Transverse colon (tissue), 4 donors: ENCODE results near the gene TMEM129. TPM values are rescaled to one million over a fixed set of nuclear protein-coding genes. Genes with fewer than 3 reads are reported as not detected.

Experiments used
- DNase-seq: peaks from one replicate; pipeline ENCODE4 v3.0.0-alpha.2; 2019
- H3K27ac ChIP-seq, 4 donors: fragments of 200-600 bp; sonication (generic); 2 replicates each; pipeline ENCODE4 v1.5.1; 2016 to 2018; ENCODE audit warnings: inconsistent platforms in 4 of 4
- H3K27me3 ChIP-seq: fragments of 200-600 bp; sonication (generic); 2 replicates; pipeline ENCODE4 v1.5.1; 2017; ENCODE audit warnings: inconsistent platforms
- H3K36me3 ChIP-seq, 4 donors: fragments of 200-600 bp; sonication (generic); 2 replicates each; pipeline ENCODE4 v1.5.1; 2017 to 2019; ENCODE audit warnings: inconsistent platforms in 4 of 4
- H3K4me1 ChIP-seq, 4 donors: fragments of 200-600 bp; sonication (generic); 2 replicates each; pipeline ENCODE4 v1.5.1; 2017 to 2020; ENCODE audit warnings: inconsistent platforms in 4 of 4
- H3K4me3 ChIP-seq, 4 donors: fragments of 200-600 bp; sonication (generic); 1 replicate in 1 of 4; 2 replicates in 3 of 4; pipeline versions ENCODE4 v1.5.1 to v1.6.1; 2017 to 2019; ENCODE audit warnings: inconsistent platforms in 4 of 4
- H3K9me3 ChIP-seq, 2 donors: fragments of 200-600 bp; sonication (generic); 2 replicates each; pipeline ENCODE4 v1.5.1; 2017 to 2019; ENCODE audit warnings: inconsistent platforms in 2 of 2
- CTCF ChIP-seq, 5 experiments: fragments of 200-600 bp in 3 of 5; fragments of 450-650 bp in 2 of 5; sonication (generic) in 3 of 5; IDR thresholded peaks; 1 replicate in 2 of 5; 2 replicates in 3 of 5; pipeline ENCODE4 v1.5.1; 2016 to 2017; ENCODE audit warnings: antibody characterized with exemption in 5 of 5, inconsistent platforms in 3 of 5, mild to moderate bottlenecking in 2 of 5, moderate library complexity in 1 of 5
- EP300 ChIP-seq: sonication (generic); formaldehyde crosslinking; IDR thresholded peaks from one replicate; pipeline ENCODE4 v1.6.1; 2017; ENCODE audit warnings: antibody characterized with exemption, low read depth
- POLR2A ChIP-seq: fragments of 450-650 bp; IDR thresholded peaks from one replicate; pipeline ENCODE4 v1.6.1; 2016; ENCODE audit warnings: antibody characterized with exemption, mild to moderate bottlenecking, moderate library complexity
- POLR2AphosphoS5 ChIP-seq, 3 donors: sonication (generic); formaldehyde crosslinking; IDR thresholded peaks; one replicate each; pipeline ENCODE4 v1.6.1; 2016; ENCODE audit warnings: antibody characterized with exemption in 3 of 3
- WGBS, 2 donors: methylation state at CpG; one replicate each; pipeline ENCODE4 v1.1.5; 2018; ENCODE audit warnings: low coverage in 1 of 2; 5-methylcytosine and 5-hydroxymethylcytosine counted together
- in situ Hi-C, 4 donors: fragments of 200-750 bp; cut with MboI; loops; one replicate each; pipeline versions ENCODE4 v1.15.0 to v1.15.1; 2017; ENCODE audit warnings: low sequenced_read_pairs in 3 of 4, low pct_ligation_motif_present in 1 of 4, low pct_unique_long_range_greater_than_20kb in 1 of 4
- intact Hi-C: fragments of 100-400 bp; cut with DNase I; formaldehyde crosslinking; loops from one replicate; pipeline ENCODE4 v1.15.1; 2023; ENCODE audit warnings: low total_unique reads
- total RNA-seq, 4 donors: library from RNA; depleted of rRNA; stranded (reverse); fragments of >200 nt; gene quantifications; one replicate each; pipeline ENCODE4 v1.1.0, GENCODE V29; 2016

The TMEM129 gene
- total RNA-seq, 4 donors from 2014 or later, result 66.1 to 116 (median 86.6) TPM

- TF ChIP-seq EP300, result no peak
- TF ChIP-seq CTCF (IDR thresholded peaks at IDR 0.05), result no peak
- no peak for TF ChIP-seq POLR2AphosphoS5 (IDR thresholded peaks at IDR 0.05)
- no peak for TF ChIP-seq POLR2A
- H3K9me3 ChIP-seq, result peaks cover 0 to 3% of the 10 kb centered on the region in 2 donors
- no peak for DNase-seq
- in situ Hi-C loops (loop anchor here in 1 of 4 donors (10.0 kb wide), 2 partner anchors 74 to 164 kb away; no protein-coding TSS in a partner anchor), intact Hi-C loops (no loop called here)
- H3K27ac ChIP-seq, result no peak overlapping the region
- H3K36me3 ChIP-seq, result peaks cover 0 to 22% (median 7%) of the 10 kb centered on the region in 4 donors
- no peaks in the 10 kb centered on the region for H3K27me3 ChIP-seq
- H3K4me1 ChIP-seq, result no peaks in the 10 kb centered on the region
- WGBS, 2 donors, result 89% methylated on average over 17 of the region's 17 CpGs; no CpG with 5 or more reads in 1 of the 2 donors
- H3K4me3 ChIP-seq, result no peak overlapping the region
These were observed 20.1 kb upstream of the TMEM129 start for GRCh38 chr4:1741208-1741607.

GRCh38 chr4:1740021-1740545 lies 19.0 kb upstream of the TMEM129 start:
- 90 to 97% methylated on average over 4 to 22 of the region's 22 CpGs for WGBS, 2 donors
- DNase-seq, result no peak
- no peak overlapping the region for H3K27ac ChIP-seq
- intact Hi-C loops (no loop called here), in situ Hi-C loops (loop anchor here in 1 of 4 donors (10.0 kb wide), 2 partner anchors 75 to 165 kb away; no protein-coding TSS in a partner anchor)
- peaks cover 0 to 22% (median 10%) of the 10 kb centered on the region in 4 donors for H3K36me3 ChIP-seq
- H3K9me3 ChIP-seq, result peaks cover 0 to 3% of the 10 kb centered on the region in 2 donors
- H3K27me3 ChIP-seq, result no peaks in the 10 kb centered on the region
- no peak overlapping the region for H3K4me3 ChIP-seq
- TF ChIP-seq POLR2A, result no peak
- no peak for TF ChIP-seq EP300
- TF ChIP-seq POLR2AphosphoS5 (IDR thresholded peaks at IDR 0.05), result no peak
- TF ChIP-seq CTCF (IDR thresholded peaks at IDR 0.05), result no peak
- no peaks in the 10 kb centered on the region for H3K4me1 ChIP-seq

- Histone ChIP-seq H3K4me1 (no peaks in the 10 kb centered on the region), H3K4me3 (no peak overlapping the region), H3K27ac (no peak overlapping the region), H3K27me3 (no peaks in the 10 kb centered on the region), H3K9me3 (peaks cover 0 to 3% of the 10 kb centered on the region in 2 donors), H3K36me3 (peaks cover 0 to 22% (median 10%) of the 10 kb centered on the region in 4 donors)
- in situ Hi-C loops (no loop called here), intact Hi-C loops (no loop called here)
- DNase-seq, result no peak
- TF ChIP-seq EP300 (no peak), POLR2AphosphoS5 (IDR thresholded peaks at IDR 0.05) (no peak), CTCF (IDR thresholded peaks at IDR 0.05) (no peak), POLR2A (no peak)
- WGBS, 2 donors, result 96% methylated on average over 8 of the region's 9 CpGs; no CpG with 5 or more reads in 1 of the 2 donors
These were observed 18.2 kb upstream of the TMEM129 start for GRCh38 chr4:1739358-1739757.

- no peak overlapping the region for H3K4me3 ChIP-seq
- 97% methylated on average over 4 of the region's 4 CpGs; no CpG with 5 or more reads in 1 of the 2 donors for WGBS, 2 donors
- H3K9me3 ChIP-seq, result peaks cover 0 to 3% of the 10 kb centered on the region in 2 donors
- H3K27me3 ChIP-seq, result no peaks in the 10 kb centered on the region
- no peak for DNase-seq
- in situ Hi-C loops, result no loop called here
- H3K4me1 ChIP-seq, result no peaks in the 10 kb centered on the region
- TF ChIP-seq POLR2A, result no peak
- TF ChIP-seq EP300, result no peak
- no peak for TF ChIP-seq POLR2AphosphoS5 (IDR thresholded peaks at IDR 0.05)
- no peak for TF ChIP-seq CTCF (IDR thresholded peaks at IDR 0.05)
- H3K27ac ChIP-seq, result no peak overlapping the region
- peaks cover 0 to 22% (median 10%) of the 10 kb centered on the region in 4 donors for H3K36me3 ChIP-seq
- intact Hi-C loops, result no loop called here
These were observed 17.3 kb upstream of the TMEM129 start for GRCh38 chr4:1738410-1738809.
